Tibial artery (tissue), 4 donors: ENCODE data around the gene RUNX1.

ENCODE experiments used
- DNase-seq, 2 donors: peaks; one replicate each; pipeline ENCODE4 v3.0.0-alpha.2; 2019
- H3K27ac ChIP-seq, 2 donors: fragments of 200-600 bp; sonication (generic) in 1 of 2; 1 replicate in 1 of 2; 2 replicates in 1 of 2; pipeline ENCODE4 v1.5.1; 2018 to 2019; ENCODE audit warnings: mild to moderate bottlenecking in 1 of 2
- H3K27me3 ChIP-seq, 2 donors: fragments of 200-600 bp; sonication (generic) in 1 of 2; one replicate each; pipeline versions ENCODE4 v1.5.1 to v1.6.0; 2016 to 2019
- H3K36me3 ChIP-seq, 3 donors: fragments of 200-600 bp; sonication (generic) in 2 of 3; one replicate each; pipeline ENCODE4 v1.5.1; 2016 to 2019; ENCODE audit warnings: mild to moderate bottlenecking in 2 of 3
- H3K4me1 ChIP-seq, 4 donors: fragments of 200-600 bp; sonication (generic) in 2 of 4; 1 replicate in 3 of 4; 2 replicates in 1 of 4; pipeline ENCODE4 v1.5.1; 2016 to 2019
- H3K4me3 ChIP-seq, 2 donors: fragments of 200-600 bp; sonication (generic) in 1 of 2; 1 replicate in 1 of 2; 2 replicates in 1 of 2; pipeline ENCODE4 v1.5.1; 2018 to 2019; ENCODE audit warnings: mild to moderate bottlenecking in 2 of 2
- H3K9me3 ChIP-seq, 3 donors: fragments of 200-600 bp; sonication (generic) in 1 of 3; one replicate each; pipeline ENCODE4 v1.5.1; 2016 to 2019
- intact Hi-C: fragments of 100-400 bp; cut with DNase I; formaldehyde crosslinking; loops from one replicate; pipeline ENCODE4 v1.15.0; 2023; ENCODE audit warnings: low total_unique reads
- TF ChIP-seq, protein P1 (sequence below), 2 experiments: fragments of 200-600 bp in 1 of 2; fragments of 450-650 bp in 1 of 2; IDR thresholded peaks; one replicate each; pipeline ENCODE4 v1.5.1; 2017 to 2019; ENCODE audit warnings: antibody characterized with exemption in 2 of 2, mild to moderate bottlenecking in 1 of 2, moderate library complexity in 1 of 2

Gene RUNX1

DNA sequence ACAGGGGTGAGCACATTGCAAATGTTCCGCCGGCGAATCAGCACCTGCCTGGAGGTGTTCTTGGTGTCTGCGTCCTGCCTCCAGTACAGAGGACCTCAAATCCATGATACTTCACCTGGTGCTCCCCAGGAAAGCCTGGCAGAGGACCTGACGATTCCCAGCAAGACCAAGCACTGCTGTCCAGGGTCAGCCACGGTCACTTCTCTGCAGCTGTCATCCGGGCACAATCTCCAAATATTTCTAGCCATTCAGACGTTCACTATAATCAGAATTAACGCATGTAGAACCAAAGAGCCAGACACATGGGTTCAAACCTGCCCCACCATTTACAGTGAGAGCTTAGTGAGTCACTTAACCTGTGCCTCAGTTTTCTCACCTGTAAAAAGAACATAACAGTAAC, 305.8 kb downstream of the RUNX1 start:
- Histone ChIP-seq H3K9me3 (no peaks in the 10 kb centered on the region), H3K27ac (no peak overlapping the region), H3K36me3 (no peaks in the 10 kb centered on the region), H3K4me1 (peaks cover 0 to 14% (median 0%) of the 10 kb centered on the region in 4 donors), H3K4me3 (no peak overlapping the region), H3K27me3 (peaks cover 0 to 5% of the 10 kb centered on the region in 2 donors)
- TF ChIP-seq, protein P1, sequence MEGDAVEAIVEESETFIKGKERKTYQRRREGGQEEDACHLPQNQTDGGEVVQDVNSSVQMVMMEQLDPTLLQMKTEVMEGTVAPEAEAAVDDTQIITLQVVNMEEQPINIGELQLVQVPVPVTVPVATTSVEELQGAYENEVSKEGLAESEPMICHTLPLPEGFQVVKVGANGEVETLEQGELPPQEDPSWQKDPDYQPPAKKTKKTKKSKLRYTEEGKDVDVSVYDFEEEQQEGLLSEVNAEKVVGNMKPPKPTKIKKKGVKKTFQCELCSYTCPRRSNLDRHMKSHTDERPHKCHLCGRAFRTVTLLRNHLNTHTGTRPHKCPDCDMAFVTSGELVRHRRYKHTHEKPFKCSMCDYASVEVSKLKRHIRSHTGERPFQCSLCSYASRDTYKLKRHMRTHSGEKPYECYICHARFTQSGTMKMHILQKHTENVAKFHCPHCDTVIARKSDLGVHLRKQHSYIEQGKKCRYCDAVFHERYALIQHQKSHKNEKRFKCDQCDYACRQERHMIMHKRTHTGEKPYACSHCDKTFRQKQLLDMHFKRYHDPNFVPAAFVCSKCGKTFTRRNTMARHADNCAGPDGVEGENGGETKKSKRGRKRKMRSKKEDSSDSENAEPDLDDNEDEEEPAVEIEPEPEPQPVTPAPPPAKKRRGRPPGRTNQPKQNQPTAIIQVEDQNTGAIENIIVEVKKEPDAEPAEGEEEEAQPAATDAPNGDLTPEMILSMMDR (IDR thresholded peaks at IDR 0.05): no peak
- no peak for DNase-seq
- intact Hi-C loops: no loop called here

DNA sequence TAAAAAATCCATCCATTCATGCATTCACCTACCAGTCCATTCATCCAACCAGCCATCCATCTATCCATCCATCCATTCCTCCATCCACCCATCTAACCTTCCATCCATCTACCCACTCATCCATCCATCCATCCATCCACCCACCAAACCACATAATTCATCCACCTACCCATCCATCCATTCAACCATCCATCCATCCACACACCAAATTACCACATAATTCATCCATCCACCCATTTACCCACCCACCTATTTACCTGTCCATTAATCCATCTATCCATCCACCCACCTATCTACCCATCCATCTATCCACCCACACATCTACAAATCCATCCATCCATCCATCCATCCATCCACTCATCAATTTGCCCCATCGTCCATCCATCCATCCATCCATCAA, 308.9 kb downstream of the RUNX1 start:
- Histone ChIP-seq H3K9me3 (no peaks in the 10 kb centered on the region), H3K4me3 (no peak overlapping the region), H3K27ac (no peak overlapping the region), H3K36me3 (no peaks in the 10 kb centered on the region), H3K27me3 (peaks cover 0 to 5% of the 10 kb centered on the region in 2 donors), H3K4me1 (peaks cover 0 to 15% (median 3%) of the 10 kb centered on the region in 4 donors)
- intact Hi-C loops: no loop called here
- TF ChIP-seq, protein P1 (IDR thresholded peaks at IDR 0.05): no peak
- no peak for DNase-seq
